GM23338 (cell line): Measurements from ENCODE around the gene TENT5C. TPM values are rescaled to one million over a fixed set of nuclear protein-coding genes. Genes with fewer than 3 reads are reported as not detected.

Experiments
- ATAC-seq: fragments of 200-7000 bp; cut with Tn5 transposase; 3 replicates; pipeline ENCODE4 v1.9.1; 2020
- DNase-seq: peaks from one replicate; pipeline ENCODE4 v3.0.0-alpha.2; 2015; ENCODE audit warnings: low spot score
- H2AFZ ChIP-seq: fragments of 200-600 bp; sonication (generic); 2 replicates; pipeline ENCODE4 v1.8.0; 2016; ENCODE audit warnings: antibody characterized with exemption, mild to moderate bottlenecking, moderate library complexity
- H3F3A ChIP-seq: fragments of 200-600 bp; sonication (generic); replicated peaks from 2 replicates; pipeline ENCODE4 v1.8.0; 2017; ENCODE audit warnings: antibody characterized with exemption, mixed run types, low read depth
- H3K27ac ChIP-seq: fragments of 200-600 bp; sonication (generic); 2 replicates; pipeline ENCODE4 v1.6.1; 2016; ENCODE audit warnings: low read depth
- H3K27me3 ChIP-seq: fragments of 200-600 bp; sonication (generic); 2 replicates; pipeline ENCODE4 v1.8.0; 2016; ENCODE audit warnings: mild to moderate bottlenecking, mixed run types, moderate library complexity; ENCODE audit not compliant: insufficient read depth
- H3K36me3 ChIP-seq: fragments of 200-600 bp; sonication (generic); 2 replicates; pipeline ENCODE4 v1.8.0; 2016; ENCODE audit warnings: mild to moderate bottlenecking; ENCODE audit not compliant: insufficient read depth
- H3K4me1 ChIP-seq: fragments of 200-600 bp; sonication (generic); 2 replicates; pipeline ENCODE4 v1.8.0; 2016; ENCODE audit warnings: mild to moderate bottlenecking, moderate library complexity; ENCODE audit not compliant: insufficient read depth
- H3K4me2 ChIP-seq: fragments of 200-600 bp; sonication (generic); 2 replicates; pipeline ENCODE4 v1.7.1; 2017; ENCODE audit warnings: mixed run types
- H3K4me3 ChIP-seq: fragments of 200-600 bp; sonication (generic); 2 replicates; pipeline ENCODE4 v1.6.1; 2016; ENCODE audit warnings: mixed run types
- H3K79me2 ChIP-seq: fragments of 200-600 bp; sonication (generic); replicated peaks from 2 replicates; pipeline ENCODE4 v1.8.0; 2017; ENCODE audit warnings: mild to moderate bottlenecking; ENCODE audit not compliant: insufficient read depth
- H3K9me2 ChIP-seq: fragments of 200-600 bp; sonication (generic); 2 replicates; pipeline ENCODE4 v1.8.0; 2017; ENCODE audit not compliant: insufficient read depth
- H4K20me1 ChIP-seq: fragments of 200-600 bp; sonication (generic); replicated peaks from 2 replicates; pipeline ENCODE4 v1.8.0; 2017; ENCODE audit warnings: mild to moderate bottlenecking; ENCODE audit not compliant: insufficient read depth
- H3K27ac Mint-ChIP-seq: 2 replicates; pipeline ENCODE4 v1.8.0; 2020; ENCODE audit warnings: inconsistent platforms, mild to moderate bottlenecking, moderate library complexity, mixed read lengths
- H3K27me3 Mint-ChIP-seq: 3 replicates; pipeline ENCODE4 v1.8.0; 2022; ENCODE audit warnings: low read depth, mild to moderate bottlenecking, moderate library complexity, mixed read lengths, inconsistent platforms; ENCODE audit not compliant: insufficient read depth, poor library complexity
- H3K36me3 Mint-ChIP-seq: 3 replicates; pipeline ENCODE4 v1.8.0; 2021; ENCODE audit warnings: low read depth, mild to moderate bottlenecking, inconsistent platforms, moderate library complexity, mixed read lengths
- H3K4me1 Mint-ChIP-seq: 3 replicates; pipeline ENCODE4 v1.8.0; 2020; ENCODE audit warnings: mild to moderate bottlenecking, inconsistent platforms, mixed read lengths
- H3K4me3 Mint-ChIP-seq: 3 replicates; pipeline ENCODE4 v1.8.0; 2021; ENCODE audit warnings: moderate library complexity, mild to moderate bottlenecking, inconsistent platforms, mixed read lengths
- H3K9me3 Mint-ChIP-seq: 3 replicates; pipeline ENCODE4 v1.8.0; 2020; ENCODE audit warnings: moderate library complexity, mild to moderate bottlenecking, inconsistent platforms, mixed read lengths
- CTCF ChIP-seq, 2 experiments: fragments of 200-600 bp in 1 of 2; sonication (generic) in 1 of 2; conservative IDR thresholded peaks; 2 replicates each; pipeline versions ENCODE4 v1.5.1 to v1.6.1; 2016 to 2017; ENCODE audit warnings: antibody characterized with exemption in 2 of 2, low read depth in 2 of 2, mild to moderate bottlenecking in 2 of 2, moderate library complexity in 1 of 2
- EZH2 ChIP-seq: fragments of 200-600 bp; sonication (generic); IDR thresholded peaks from one replicate; pipeline ENCODE4 v1.8.0; 2017; ENCODE audit warnings: antibody characterized with exemption, mild to moderate bottlenecking, low read depth; ENCODE audit not compliant: unreplicated experiment
- POLR2AphosphoS5 ChIP-seq: IDR thresholded peaks from 2 replicates; pipeline ENCODE4 v1.6.1; 2016; ENCODE audit warnings: antibody characterized with exemption, low read depth
- ZNF331 ChIP-seq: fragments of 250-450 bp; sonication (Bioruptor Pico); IDR thresholded peaks from 2 replicates; pipeline ENCODE4 v1.5.0; 2020; ENCODE audit warnings: low read depth, mild to moderate bottlenecking, moderate library complexity
- ZNF462 ChIP-seq: fragments of 250-450 bp; sonication (Bioruptor Pico); IDR thresholded peaks from 2 replicates; pipeline ENCODE4 v1.5.0; 2020; ENCODE audit warnings: mild to moderate bottlenecking, moderate library complexity
- polyA plus RNA-seq: library from polyadenylated mRNA; unstranded; fragments of >200 nt; fragmentation: Nextera tagmentation; extraction: Ambion mirVana; gene quantifications from 2 replicates; pipeline ENCODE4 v1.2.1, GENCODE V29; 2016
- total RNA-seq: library from RNA; depleted of rRNA; stranded (reverse); fragments of >200 nt; shearing (Covaris generic); gene quantifications from 2 replicates; pipeline ENCODE4 v1.2.3, GENCODE V29; 2014

TENT5C gene
- total and polyA plus RNA-seq, 2 experiments from 2014 or later = 0.23 to 0.80 TPM

GRCh38 chr1:117646956-117647355 is 41.1 kb downstream of the TENT5C start:
- Histone ChIP-seq H3K4me1 (peaks cover 4% of the 10 kb centered on the region; the same call in 1 of the 2 replicates), H3K36me3 (no peaks in the 10 kb centered on the region), H4K20me1 (no peaks in the 10 kb centered on the region), H3K4me3 (no peak overlapping the region), H2AFZ (no peak overlapping the region), H3K27ac (no peak overlapping the region), H3K27me3 (no peaks in the 10 kb centered on the region), H3K4me2 (no peak overlapping the region), H3F3A (no peaks in the 10 kb centered on the region), H3K9me2 (peaks cover 17% of the 10 kb centered on the region), H3K79me2 (no peaks in the 10 kb centered on the region)
- Mint-ChIP-seq H3K4me1 (peaks cover 14% of the 10 kb centered on the region), H3K36me3 (no peaks in the 10 kb centered on the region), H3K27me3 (no peaks in the 10 kb centered on the region), H3K27ac (no peak overlapping the region), H3K9me3 (peaks cover 3% of the 10 kb centered on the region; the same call in 2 of the 3 replicates), H3K4me3 (no peak overlapping the region)
- DNase-seq (no peak), ATAC-seq (no peak)
- TF ChIP-seq ZNF462 (no peak), CTCF (conservative IDR thresholded peaks at IDR 0.05; ENCODE audit: low read depth in 2 of 2) (no peak), ZNF331 (CRISPR knock-in tag) (no peak), EZH2 (no peak), POLR2AphosphoS5 (no peak)
